CD14-positive monocyte (primary cell): ENCODE measurements around the gene ANK2. TPM values are rescaled to one million over a fixed set of nuclear protein-coding genes. Genes with fewer than 3 reads are reported as not detected.

Experiments
- DNase-seq, 3 donors: peaks; one replicate each; pipeline ENCODE4 v3.0.0-alpha.2; 2011 to 2022
- H2AFZ ChIP-seq: 2 replicates; pipeline ENCODE4 v1.6.0; 2012; ENCODE audit warnings: mild to moderate bottlenecking, low read depth, low read length, inconsistent platforms; ENCODE audit not compliant: insufficient read depth, poor library complexity, severe bottlenecking
- H3K27ac ChIP-seq, 2 donors: 1 replicate in 1 of 2; 2 replicates in 1 of 2; pipeline ENCODE4 v1.5.1; 2012 to 2013; ENCODE audit warnings: low read length in 2 of 2, control low read depth in 1 of 2, inconsistent platforms in 1 of 2, low read depth in 1 of 2, mild to moderate bottlenecking in 1 of 2
- H3K27me3 ChIP-seq, 2 donors: one replicate each; pipeline versions ENCODE4 v1.6.0 to v1.6.1; 2011 to 2013; ENCODE audit warnings: low read length in 2 of 2; ENCODE audit not compliant: control insufficient read depth in 2 of 2, insufficient read depth in 2 of 2
- H3K36me3 ChIP-seq, 2 donors: replicated peaks in 1 of 2; 1 replicate in 1 of 2; 2 replicates in 1 of 2; pipeline versions ENCODE4 v1.5.1 to v1.6.1; 2012 to 2013; ENCODE audit warnings: low read length in 2 of 2, control low read depth in 1 of 2, inconsistent platforms in 1 of 2, mild to moderate bottlenecking in 1 of 2; ENCODE audit not compliant: insufficient read depth in 2 of 2, control insufficient read depth in 1 of 2
- H3K4me1 ChIP-seq, 2 donors: 1 replicate in 1 of 2; 2 replicates in 1 of 2; pipeline versions ENCODE4 v1.5.1 to v1.6.1; 2012 to 2013; ENCODE audit warnings: low read length in 2 of 2, control low read depth in 1 of 2, inconsistent platforms in 1 of 2, mild to moderate bottlenecking in 1 of 2, moderate library complexity in 1 of 2; ENCODE audit not compliant: insufficient read depth in 2 of 2, control insufficient read depth in 1 of 2
- H3K4me2 ChIP-seq: replicated peaks from 2 replicates; pipeline ENCODE3; 2012; ENCODE audit warnings: low read length, moderate library complexity, mild to moderate bottlenecking; ENCODE audit not compliant: poor library complexity, severe bottlenecking; ENCODE audit errors: extremely low read depth
- H3K4me3 ChIP-seq, 3 experiments: fragments of 200-600 bp in 1 of 3; sonication (generic) in 1 of 3; replicated peaks in 1 of 3; 1 replicate in 2 of 3; 2 replicates in 1 of 3; pipeline ENCODE4 v1.5.1; 2011 to 2013; ENCODE audit warnings: low read length in 3 of 3, mild to moderate bottlenecking in 3 of 3, control low read depth in 2 of 3, low read depth in 2 of 3, inconsistent platforms in 1 of 3, moderate library complexity in 1 of 3
- H3K79me2 ChIP-seq: 2 replicates; pipeline ENCODE4 v1.6.0; 2012; ENCODE audit warnings: mild to moderate bottlenecking, control low read depth, inconsistent platforms, low read length, moderate library complexity; ENCODE audit not compliant: insufficient read depth
- H3K9ac ChIP-seq: 2 replicates; pipeline ENCODE4 v1.6.0; 2017; ENCODE audit warnings: low read length, mild to moderate bottlenecking; ENCODE audit not compliant: insufficient read depth, poor library complexity, severe bottlenecking
- H3K9me3 ChIP-seq, 2 donors: replicated peaks in 1 of 2; 1 replicate in 1 of 2; 2 replicates in 1 of 2; pipeline versions ENCODE4 v1.5.1 to v1.6.1; 2012 to 2013; ENCODE audit warnings: low read length in 2 of 2, control low read depth in 1 of 2; ENCODE audit not compliant: control insufficient read depth in 1 of 2, insufficient read depth in 1 of 2
- H4K20me1 ChIP-seq: 2 replicates; pipeline ENCODE4 v1.6.0; 2012; ENCODE audit warnings: mild to moderate bottlenecking, low read length, control low read depth, moderate library complexity; ENCODE audit not compliant: insufficient read depth
- H3K27ac Mint-ChIP-seq, 7 donors: one replicate each; pipeline ENCODE4 v1.8.0; 2020; ENCODE audit warnings: mild to moderate bottlenecking in 7 of 7, mixed read lengths in 7 of 7, moderate library complexity in 6 of 7, inconsistent platforms in 2 of 7
- H3K27me3 Mint-ChIP-seq, 3 donors: one replicate each; pipeline ENCODE4 v1.8.0; 2021 to 2022; ENCODE audit warnings: low read depth in 3 of 3, mild to moderate bottlenecking in 3 of 3, mixed read lengths in 3 of 3, moderate library complexity in 3 of 3, inconsistent platforms in 1 of 3
- H3K36me3 Mint-ChIP-seq, 2 donors: one replicate each; pipeline ENCODE4 v1.8.0; 2020; ENCODE audit warnings: mixed read lengths in 2 of 2, inconsistent platforms in 1 of 2, mild to moderate bottlenecking in 1 of 2
- H3K4me1 Mint-ChIP-seq: one replicate; pipeline ENCODE4 v1.8.0; 2020; ENCODE audit warnings: mild to moderate bottlenecking, mixed read lengths
- H3K4me3 Mint-ChIP-seq, 2 donors: one replicate each; pipeline ENCODE4 v1.8.0; 2020; ENCODE audit warnings: mild to moderate bottlenecking in 2 of 2, mixed read lengths in 2 of 2, moderate library complexity in 1 of 2
- H3K9me3 Mint-ChIP-seq, 7 donors: one replicate each; pipeline ENCODE4 v1.8.0; 2020 to 2022; ENCODE audit warnings: mixed read lengths in 7 of 7, mild to moderate bottlenecking in 6 of 7, moderate library complexity in 6 of 7, inconsistent platforms in 2 of 7
- WGBS: methylation state at CpG from one replicate; pipeline ENCODE4 v1.1.5; 2013; ENCODE audit warnings: missing lambda C conversion rate; ENCODE audit not compliant: insufficient coverage; 5-methylcytosine and 5-hydroxymethylcytosine counted together
- intact Hi-C, 2 donors: fragments of 100-400 bp; cut with micrococcal nuclease; formaldehyde crosslinking; loops; one replicate each; pipeline versions ENCODE4 v1.15.0 to v1.15.1; 2023
- polyA plus RNA-seq, 3 donors: library from polyadenylated mRNA; depleted of rRNA in 1 of 3; unstranded in 2 of 3; stranded (reverse) in 1 of 3; fragments of 300-500 nt in 2 of 3; fragments of >200 nt in 1 of 3; fragmentation: Illumina TruSeq in 2 of 3; gene quantifications; 1 replicate in 2 of 3; 2 replicates in 1 of 3; pipeline ENCODE4 v1.2.3, GENCODE V29; 2012 to 2021
- TF ChIP-seq, protein P1 (sequence below): fragments of 200-600 bp; IDR thresholded peaks from one replicate; pipeline ENCODE4 v1.8.0; 2022; ENCODE audit warnings: antibody characterized with exemption, mild to moderate bottlenecking

The ANK2 gene
- polyA plus RNA-seq, 3 donors, result not detected

DNA sequence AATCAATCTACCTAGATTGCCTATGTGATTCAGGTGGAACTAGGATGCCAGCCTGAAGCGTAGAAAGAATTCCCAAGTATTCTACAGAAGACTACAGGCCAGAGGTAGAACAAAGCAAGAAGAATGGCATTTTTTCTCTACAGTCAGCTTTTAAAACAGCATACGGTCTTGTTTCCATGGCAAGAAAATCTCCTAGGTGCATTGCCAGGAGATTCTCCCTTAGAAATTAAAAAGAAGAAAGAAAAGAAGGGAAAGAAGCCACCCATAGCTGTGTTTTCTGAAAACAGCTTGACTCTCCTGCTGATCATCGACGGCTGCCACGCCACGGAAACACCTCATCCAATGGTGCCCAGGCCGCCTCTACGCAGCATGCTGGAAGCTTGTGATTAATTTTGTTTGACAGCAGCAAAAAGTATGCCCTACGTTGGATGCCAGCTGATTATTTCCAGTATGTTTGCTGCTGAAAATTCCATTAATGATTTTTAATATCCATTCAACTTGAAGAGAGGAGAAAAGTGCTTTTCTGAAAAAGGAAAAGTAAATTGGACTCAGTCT lies 24.1 kb downstream of the ANK2 start:
- WGBS, result 94% methylated on average over 3 of the region's 9 CpGs
- Mint-ChIP-seq H3K27ac (no peak overlapping the region), H3K4me1 (no peaks in the 10 kb centered on the region), H3K27me3 (peaks cover 0 to 2% (median 0%) of the 10 kb centered on the region in 3 donors), H3K9me3 (peaks cover 0 to 5% (median 2%) of the 10 kb centered on the region in 7 donors), H3K36me3 (no peaks in the 10 kb centered on the region), H3K4me3 (no peak overlapping the region)
- TF ChIP-seq, protein P1, sequence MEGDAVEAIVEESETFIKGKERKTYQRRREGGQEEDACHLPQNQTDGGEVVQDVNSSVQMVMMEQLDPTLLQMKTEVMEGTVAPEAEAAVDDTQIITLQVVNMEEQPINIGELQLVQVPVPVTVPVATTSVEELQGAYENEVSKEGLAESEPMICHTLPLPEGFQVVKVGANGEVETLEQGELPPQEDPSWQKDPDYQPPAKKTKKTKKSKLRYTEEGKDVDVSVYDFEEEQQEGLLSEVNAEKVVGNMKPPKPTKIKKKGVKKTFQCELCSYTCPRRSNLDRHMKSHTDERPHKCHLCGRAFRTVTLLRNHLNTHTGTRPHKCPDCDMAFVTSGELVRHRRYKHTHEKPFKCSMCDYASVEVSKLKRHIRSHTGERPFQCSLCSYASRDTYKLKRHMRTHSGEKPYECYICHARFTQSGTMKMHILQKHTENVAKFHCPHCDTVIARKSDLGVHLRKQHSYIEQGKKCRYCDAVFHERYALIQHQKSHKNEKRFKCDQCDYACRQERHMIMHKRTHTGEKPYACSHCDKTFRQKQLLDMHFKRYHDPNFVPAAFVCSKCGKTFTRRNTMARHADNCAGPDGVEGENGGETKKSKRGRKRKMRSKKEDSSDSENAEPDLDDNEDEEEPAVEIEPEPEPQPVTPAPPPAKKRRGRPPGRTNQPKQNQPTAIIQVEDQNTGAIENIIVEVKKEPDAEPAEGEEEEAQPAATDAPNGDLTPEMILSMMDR, result no peak
- H3K4me1 ChIP-seq, result no peaks in the 10 kb centered on the region
- H3K4me3 ChIP-seq, result no peak overlapping the region
- no peak for DNase-seq
- no peaks in the 10 kb centered on the region for H3K27me3 ChIP-seq
- H3K9me3 ChIP-seq, result no peaks in the 10 kb centered on the region
- H3K9ac ChIP-seq, result no peak overlapping the region
- H2AFZ ChIP-seq, result no peak overlapping the region
- no peak overlapping the region for H3K27ac ChIP-seq
- H4K20me1 ChIP-seq, result no peaks in the 10 kb centered on the region
- no peak overlapping the region for H3K4me2 ChIP-seq
- no peaks in the 10 kb centered on the region for H3K79me2 ChIP-seq
- H3K36me3 ChIP-seq, result no peaks in the 10 kb centered on the region
- intact Hi-C loops, result no loop called here

DNA sequence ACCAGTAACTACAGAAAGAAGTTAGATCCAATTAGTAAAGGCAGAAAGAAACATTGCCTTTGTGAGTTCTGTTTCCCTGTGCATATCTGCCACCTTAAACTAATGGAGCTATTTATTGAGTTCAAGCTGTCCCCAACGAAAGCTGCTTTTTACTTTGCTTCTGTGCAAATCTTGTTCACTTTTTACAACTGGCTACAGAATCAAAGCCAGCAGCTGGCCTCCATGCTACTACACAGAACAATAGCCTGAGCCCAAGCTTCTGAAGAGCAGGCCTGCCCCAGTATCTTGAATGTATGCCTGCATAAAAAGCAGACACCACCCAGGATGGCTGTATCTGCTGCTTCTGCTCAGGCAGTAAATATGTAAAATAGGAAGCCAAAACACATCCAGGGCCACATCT lies 28.1 kb downstream of the ANK2 start:
- intact Hi-C loops, result no loop called here
- no peaks in the 10 kb centered on the region for H3K27me3 ChIP-seq
- H3K4me1 ChIP-seq, result no peaks in the 10 kb centered on the region
- H3K4me2 ChIP-seq, result no peak overlapping the region
- no peaks in the 10 kb centered on the region for H4K20me1 ChIP-seq
- H3K27ac ChIP-seq, result no peak overlapping the region
- no peaks in the 10 kb centered on the region for H3K36me3 Mint-ChIP-seq
- H3K9ac ChIP-seq, result no peak overlapping the region
- no peaks in the 10 kb centered on the region for H3K9me3 ChIP-seq
- H3K27ac Mint-ChIP-seq, result no peak overlapping the region
- no peak for DNase-seq
- peaks cover 0 to 3% (median 0%) of the 10 kb centered on the region in 7 donors for H3K9me3 Mint-ChIP-seq
- TF ChIP-seq, protein P1, result no peak
- no peak overlapping the region for H3K4me3 ChIP-seq
- peaks cover 0 to 2% (median 0%) of the 10 kb centered on the region in 3 donors for H3K27me3 Mint-ChIP-seq
- H3K4me1 Mint-ChIP-seq, result no peaks in the 10 kb centered on the region
- no peaks in the 10 kb centered on the region for H3K36me3 ChIP-seq
- no peak overlapping the region for H2AFZ ChIP-seq
- WGBS, result 75% methylated on average over 1 of the region's 1 CpG
- no peak overlapping the region for H3K4me3 Mint-ChIP-seq
- no peaks in the 10 kb centered on the region for H3K79me2 ChIP-seq
